HG02885 (cell line): ENCODE measurements around the gene DCXR.
"Not testable (repeated sequence)": the region's sequence is repeated elsewhere in the genome, so short reads cannot be mapped to it uniquely, and the experiment has no call there.

Experiments used
- ATAC-seq: cut with Tn5 transposase; IDR thresholded peaks from one replicate; pipeline ENCODE4 v1.9.1; 2021; ENCODE audit warnings: mild to moderate bottlenecking; ENCODE audit not compliant: unreplicated experiment, poor library complexity

Gene DCXR

DNA sequence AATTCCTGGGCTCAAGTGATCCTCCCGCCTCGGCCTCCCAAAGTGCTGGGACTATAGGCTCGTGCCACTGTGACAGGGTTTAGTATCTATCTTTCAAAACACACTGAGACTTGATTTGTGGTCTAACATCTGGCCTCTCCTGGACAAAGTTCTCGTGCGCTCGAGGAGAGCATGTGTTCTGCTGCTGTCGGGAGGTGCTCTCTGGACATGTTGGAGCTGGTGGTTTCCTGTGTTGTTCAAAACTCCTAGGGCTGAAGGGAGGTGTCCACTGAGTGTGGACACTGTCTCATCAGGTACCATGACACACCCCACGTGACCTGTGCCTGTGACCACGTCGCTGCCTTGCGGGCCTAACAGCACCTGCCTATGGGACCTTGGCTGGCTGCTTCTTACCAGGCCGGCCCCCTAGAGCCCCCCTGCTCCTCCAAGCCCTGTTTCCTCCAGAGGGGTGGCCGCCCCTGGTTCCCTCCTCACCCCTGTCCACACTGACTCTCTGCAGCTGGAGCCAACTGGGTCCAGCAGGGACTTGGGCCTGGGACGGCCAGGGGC lies 8.5 kb upstream of the DCXR start:
- no peak for ATAC-seq

DNA sequence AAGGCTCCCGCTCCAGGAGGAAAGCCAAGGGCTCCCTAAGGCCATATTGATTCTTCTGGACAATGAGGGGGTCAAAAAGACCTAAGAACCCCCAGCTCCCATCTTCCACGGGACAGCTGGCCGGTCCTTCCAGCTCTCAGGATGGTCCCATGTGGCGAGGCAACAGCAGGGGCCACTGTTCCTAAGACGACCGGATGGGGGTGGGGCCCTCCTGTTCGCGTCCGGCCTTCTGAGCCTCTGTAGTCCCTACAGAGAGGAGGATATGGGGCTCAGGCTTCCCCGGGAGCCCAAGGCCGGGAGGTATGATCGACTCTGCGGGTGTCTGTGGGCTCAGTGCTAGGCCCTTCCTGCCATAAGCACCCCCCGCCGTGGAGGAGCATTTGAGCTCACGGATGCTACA lies 6.0 kb upstream of the DCXR start:
- no peak for ATAC-seq

DNA sequence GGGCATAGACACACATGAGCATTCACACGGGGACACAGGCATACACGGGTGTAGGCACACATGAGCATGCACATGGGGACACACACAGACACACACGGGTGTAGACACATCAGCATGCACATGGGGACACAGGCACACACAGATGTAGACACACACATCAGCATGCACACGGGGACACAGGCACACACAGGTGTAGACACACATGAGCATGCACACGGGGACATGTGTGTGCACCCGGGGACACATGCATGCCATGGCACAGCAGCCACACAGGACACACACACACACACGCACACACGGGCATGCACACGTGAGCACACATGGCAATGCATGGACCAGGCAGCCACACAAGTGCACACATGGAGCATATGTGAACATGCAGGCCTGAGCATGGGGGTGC lies 5.2 kb upstream of the DCXR start:
- ATAC-seq, result no peak

DNA sequence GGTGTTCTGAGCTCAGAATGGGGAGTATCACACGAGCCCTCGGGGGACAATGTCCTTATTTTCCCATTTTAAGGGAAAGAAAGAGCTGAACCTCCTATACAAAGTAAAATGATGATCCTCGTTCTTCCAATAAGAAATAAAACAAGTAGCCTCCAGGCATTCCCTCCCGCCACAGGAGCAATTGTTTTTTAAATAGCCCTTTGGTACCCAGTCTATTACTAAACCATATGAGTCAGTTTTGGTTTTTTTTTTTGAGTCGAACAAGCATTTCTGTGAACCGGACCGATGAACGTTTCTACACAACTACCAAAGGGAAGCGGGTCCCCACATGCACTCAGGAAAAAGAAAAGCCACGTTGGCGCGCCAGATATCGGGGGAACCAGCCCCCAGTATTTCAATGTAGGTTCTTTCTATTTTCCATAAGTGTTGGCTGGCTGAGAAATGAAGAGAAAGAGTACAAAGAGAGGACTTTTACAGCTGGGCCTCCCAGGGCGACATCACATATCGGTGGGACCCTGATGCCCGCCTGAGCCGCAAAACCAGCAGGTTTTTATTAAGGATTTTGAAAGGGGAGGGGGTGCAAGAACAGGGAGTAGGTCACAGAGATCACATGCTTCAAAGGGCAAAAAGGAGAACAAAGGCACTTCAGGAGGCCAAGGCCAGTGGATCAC lies 3.8 kb upstream of the DCXR start:
- ATAC-seq, result no peak

DNA sequence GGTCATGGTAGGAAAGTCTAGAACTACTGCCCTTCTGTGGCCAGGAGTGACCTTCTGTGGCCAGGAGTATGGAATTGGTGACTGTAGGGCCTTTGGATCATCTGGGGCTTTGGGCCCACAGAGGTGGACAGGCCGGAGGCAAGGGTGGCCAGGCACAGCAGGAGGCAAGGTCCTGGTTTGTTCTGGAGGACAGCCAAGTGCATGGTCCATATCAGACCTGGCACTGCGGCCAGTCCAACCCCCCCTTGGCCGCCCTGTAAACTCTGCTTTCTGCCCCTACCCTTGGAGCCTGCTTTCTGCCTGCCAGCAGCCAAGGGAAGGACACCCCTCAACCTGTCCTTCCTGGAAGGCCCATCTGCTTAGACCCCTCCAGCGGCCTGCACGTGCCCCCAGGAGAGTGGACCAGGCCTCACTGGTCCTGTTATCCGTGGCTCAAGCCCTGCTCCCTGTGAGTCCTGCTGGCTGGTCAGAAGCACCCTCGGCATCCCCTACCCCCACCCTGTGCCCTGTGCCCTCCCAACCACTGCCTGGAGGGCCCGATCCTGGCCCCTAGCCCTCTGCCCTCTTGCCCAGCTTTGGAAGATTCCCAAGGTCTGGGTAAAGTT lies 2.3 kb upstream of the DCXR start:
- ATAC-seq, result no peak

DNA sequence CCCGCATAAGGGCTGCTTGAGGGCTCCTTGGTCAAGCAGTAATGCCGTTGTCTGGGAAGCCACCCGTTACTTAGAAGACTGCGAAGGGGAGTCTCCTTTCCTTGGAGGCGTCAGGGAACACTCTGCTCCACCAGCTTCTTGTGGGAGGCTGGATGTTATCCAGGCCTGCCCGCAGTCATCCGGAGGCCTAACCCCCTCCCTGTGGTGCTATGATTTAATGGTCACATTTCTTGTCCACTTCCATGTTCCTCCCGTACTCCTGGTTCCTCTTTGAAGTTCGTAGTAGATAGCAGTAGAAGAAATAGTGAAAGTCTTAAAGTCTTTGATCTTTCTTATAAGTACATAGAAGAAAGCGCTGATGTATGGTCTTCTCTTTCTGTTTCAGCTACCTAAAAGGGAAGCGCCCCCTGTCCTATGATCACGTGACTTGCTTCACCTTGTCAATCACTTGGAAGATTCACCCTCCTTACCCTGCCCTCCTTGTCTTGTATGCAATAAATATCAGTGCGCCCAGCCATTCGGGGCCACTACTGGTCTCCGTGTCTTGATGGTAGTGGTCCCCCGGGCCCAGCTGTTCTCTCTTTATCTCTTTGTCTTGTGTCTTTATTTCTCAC lies 1.4 kb upstream of the DCXR start:
- ATAC-seq, result not testable (repeated sequence)

DNA sequence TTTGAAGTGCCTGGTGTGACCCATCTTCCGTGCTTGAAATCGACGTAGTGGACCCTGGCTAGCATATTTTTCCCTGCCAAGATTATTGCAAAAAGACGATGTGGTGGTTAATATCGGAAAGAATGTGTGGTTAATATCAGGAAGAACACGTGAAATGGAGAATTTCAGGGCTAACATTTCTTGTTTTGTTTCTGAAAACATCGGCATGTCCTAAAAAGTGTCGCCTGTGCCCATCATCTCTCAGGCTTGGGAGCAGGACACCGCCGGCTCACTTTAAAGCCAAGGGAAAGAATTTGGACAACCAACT lies 345 bp upstream of the DCXR start:
- no peak for ATAC-seq

DNA sequence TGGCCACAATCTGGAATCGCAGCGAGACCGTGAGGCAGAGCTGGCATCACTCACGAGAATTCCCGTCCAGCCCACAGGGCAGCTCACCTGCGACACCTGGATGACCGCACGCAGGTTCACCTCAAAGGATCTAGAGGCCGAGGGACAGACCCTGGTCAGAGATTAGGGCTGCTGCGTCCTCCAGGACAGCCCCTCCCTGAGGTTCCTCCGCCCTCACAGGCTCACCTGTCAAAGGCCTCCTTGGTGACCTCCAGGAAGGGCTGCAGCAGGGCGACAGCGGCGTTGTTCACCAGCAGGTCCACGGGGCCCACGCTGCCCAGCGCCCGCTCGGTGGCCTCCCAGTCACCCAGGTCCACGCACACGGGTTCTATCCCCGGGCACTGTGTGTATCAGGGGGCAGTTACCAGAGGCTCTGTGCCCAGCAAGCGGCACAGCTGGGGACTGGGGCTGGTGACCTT lies 834 bp downstream of the DCXR start:
- ATAC-seq, result peak; percentile 2

DNA sequence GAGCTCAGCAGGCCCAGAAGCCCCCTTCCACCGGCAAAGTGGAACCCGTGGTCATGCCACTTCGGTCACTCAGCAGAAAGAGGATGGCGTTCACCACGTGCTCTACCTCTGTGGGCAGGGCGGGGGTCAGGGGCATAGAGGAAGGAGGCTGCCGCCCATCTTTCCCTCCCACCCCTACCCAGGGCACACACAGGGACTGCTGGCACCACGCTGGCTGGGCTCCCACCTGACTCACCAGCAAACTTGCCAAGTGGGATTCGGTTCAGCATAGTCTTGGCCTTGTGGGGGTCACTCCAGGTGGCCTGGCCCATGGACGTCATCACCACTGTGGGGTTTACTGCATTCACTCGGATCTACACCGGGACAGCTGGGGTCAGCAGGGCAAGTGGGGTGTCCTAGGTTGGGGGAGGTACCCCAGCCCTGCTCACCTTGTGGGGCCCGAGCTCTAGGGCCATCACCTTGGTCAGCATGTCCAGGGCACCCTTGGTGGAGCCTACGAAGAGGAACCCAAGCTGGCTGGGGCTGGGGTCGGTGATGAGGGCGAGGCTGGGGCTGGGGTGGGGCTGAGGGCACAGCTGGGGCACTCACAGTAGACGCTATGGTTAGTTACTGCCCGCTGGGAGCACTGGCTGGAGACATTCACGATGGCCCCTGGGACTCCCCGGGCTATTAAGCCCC lies 1.4 kb downstream of the DCXR start:
- no peak for ATAC-seq

DNA sequence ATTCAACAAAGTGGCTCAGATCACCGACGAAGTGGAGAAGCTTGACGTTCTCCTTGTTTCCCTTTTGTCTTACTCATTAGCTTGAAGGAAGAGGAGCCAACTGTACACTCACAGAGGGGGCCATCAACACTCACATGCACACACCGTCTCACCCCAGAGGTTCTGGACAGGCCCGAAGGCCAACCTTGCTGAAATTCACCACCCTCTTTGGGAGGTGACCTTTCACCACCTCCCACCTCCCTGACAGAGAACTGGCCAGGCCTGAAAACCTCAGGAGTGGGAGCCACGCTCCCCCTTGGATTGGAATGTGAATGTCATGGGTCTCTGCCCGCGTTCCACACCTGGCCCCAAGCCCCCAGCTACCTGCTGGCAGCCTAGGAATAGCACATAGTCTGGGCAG lies 2.0 kb downstream of the DCXR start:
- ATAC-seq, result no peak

DNA sequence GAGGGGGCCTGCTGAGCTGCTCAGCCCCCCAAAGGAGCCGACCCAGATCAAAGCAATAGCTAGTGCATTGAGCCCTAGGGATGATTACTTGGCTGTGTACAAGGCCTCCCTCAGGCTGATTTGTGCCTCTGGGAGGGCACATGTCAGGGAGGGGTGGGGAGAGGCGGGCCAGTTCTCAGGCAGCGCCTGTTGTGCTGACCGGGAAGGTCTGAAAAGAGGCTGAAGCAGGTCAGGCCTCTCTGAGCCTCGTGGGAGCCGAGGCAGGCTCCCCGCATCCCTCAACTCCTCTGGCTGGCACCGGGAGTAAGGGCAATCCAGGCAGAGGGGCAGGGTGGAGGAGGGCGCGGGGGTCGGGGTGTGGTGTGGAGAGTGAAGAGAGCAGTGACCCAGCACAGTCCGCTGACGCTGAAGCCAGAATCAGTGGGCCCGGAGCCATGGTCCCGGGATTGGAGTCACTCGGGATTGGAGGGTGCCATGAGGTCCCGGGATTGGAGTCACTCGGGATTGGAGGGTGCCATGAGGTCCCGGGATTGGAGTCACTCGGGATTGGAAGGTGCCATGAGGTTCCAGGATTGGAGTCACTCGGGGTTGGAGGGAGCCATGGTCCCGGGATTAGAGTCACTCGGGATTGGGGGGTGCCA lies 3.0 kb downstream of the DCXR start:
- ATAC-seq, result no peak

DNA sequence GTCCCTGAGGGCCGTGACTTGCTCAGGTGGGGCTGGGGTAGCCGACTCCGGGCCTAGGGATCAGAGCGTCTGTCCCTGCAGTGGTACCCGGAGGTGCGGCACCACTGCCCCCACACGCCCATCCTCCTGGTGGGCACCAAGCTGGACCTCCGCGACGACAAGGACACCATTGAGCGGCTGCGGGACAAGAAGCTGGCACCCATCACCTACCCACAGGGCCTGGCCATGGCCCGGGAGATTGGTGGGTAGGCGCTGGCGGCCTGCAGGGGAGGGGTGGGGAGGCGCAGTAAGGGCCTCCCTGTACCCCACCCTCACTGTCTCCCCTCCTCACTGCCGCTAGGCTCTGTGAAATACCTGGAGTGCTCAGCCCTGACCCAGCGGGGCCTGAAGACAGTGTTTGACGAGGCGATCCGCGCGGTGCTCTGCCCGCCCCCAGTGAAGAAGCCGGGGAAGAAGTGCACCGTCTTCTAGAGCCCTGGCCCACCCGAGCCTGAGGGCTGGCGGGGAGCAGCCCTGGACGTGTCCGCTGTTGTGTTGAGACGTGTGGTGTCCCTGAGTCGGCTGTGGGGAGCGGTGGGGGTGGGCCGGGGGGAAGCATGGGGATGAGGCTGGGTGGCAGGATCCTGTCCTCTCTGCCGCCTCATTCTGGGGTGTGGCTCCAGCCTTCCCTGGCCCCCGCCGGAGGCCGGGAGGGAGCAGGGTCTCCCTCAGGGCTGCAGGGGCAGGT lies 4.0 kb downstream of the DCXR start:
- no peak for ATAC-seq

DNA sequence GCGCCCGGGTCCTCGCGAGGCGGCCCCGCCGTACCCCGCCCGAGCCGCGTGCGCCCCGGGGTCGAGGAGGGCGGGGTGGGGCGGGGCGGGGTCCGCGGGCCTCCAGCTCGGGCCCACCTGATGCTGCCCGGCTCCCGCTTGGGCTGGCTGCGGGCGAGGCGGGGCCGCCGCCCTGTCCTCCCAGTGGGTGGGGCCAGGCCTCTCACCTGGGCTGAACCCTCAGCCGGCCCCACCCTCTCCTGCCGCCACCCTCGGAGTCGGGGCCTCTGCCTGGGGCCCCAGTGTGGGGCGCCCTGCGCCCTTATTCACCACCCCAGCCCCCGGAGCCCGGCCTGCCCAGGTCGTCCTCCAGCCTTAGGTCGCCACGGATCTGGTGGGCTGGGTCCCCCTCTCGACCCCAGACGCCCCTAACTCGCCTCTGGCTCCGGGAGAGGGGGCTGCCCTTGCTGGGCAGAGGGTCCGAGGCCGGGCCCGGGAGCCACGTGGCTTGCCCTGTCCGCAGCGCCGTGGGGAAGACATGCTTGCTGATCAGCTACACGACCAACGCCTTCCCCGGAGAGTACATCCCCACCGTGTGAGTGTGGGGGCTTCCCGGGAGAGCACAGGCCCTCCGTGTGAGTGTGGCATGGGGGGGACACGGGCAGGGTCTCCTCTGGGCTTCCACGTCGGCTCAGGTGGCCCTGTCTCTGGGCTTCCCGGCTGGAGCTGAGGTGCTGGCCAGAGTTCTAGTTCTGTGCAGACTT lies 5.4 kb downstream of the DCXR start:
- ATAC-seq, result no peak

DNA sequence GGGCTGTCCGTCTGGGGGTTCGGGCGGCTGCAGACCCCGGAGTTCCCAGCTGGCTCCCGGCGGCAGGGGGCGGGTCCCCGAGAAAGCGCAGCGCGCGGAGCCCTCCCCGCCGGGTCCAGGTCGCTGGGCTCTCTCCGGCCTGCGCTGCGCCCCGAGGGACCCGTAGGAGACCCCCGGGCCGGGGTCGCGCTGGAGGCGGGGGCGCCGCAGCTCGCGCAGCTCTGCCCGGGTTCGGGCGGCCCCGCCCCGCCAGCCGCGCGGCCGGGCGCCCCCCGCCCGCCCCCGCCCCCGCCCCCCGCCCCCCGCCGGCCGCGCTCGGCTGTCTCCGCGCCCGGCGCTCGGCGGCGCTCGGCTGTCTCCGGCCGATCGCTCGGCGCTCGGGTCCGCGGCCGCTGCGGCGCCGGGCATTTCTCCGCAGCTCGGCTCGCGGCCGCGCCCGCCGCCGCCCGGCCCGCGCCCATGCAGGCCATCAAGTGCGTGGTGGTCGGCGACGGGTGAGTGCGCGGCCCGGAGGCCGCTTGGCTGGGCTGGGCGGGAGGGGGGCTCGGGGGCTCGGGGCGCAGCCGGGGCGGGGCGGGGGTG lies 6.1 kb downstream of the DCXR start, which contains the start of gene RAC3:
TSS of gene RAC3 (plus strand) at position 376 of the 582 bp plus-strand sequence. CDS start at position 460, 84 bp downstream.
- peak; percentile 18 for ATAC-seq

DNA sequence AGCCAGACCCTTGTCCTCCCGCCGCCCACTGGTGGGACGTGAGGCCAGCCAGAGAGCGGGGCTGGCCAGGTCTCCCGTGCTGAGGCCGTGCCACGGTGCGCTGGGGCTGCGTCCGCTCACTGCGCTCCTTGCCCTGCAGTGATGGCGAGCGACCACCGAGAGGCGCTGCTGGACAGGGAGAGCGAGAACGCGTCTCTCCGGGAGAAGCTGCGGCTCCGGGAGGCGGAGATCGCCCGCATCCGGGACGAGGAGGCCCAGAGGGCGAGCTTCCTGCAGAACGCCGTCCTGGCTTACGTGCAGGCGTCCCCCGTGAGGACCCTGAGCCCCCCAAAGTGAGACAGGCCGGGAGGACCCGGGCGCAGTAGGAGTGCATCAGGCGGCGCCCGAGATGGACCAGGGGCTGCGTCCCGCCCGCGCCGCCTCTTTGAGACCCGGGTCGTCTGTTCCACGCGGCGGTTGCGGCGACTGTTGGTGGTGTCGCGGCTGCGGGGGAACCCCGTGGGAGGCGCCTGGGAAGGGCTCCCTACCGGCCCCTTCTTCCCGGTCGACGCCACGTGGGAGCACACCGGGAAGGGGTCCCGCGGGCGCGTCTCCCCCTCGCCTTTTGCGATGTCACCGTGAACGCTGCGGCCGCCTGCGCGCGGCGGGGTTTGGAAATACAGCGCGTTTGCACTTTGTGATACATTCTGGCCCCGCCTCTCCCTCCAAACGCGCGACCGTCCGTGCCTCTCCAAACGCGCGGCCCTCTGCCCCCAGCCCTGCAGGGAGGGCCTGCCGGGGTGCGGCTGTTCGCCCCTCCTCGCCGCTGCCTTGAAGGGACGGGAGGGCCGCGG lies 6.8 kb downstream of the DCXR start:
- ATAC-seq, result peak; percentile 65

DNA sequence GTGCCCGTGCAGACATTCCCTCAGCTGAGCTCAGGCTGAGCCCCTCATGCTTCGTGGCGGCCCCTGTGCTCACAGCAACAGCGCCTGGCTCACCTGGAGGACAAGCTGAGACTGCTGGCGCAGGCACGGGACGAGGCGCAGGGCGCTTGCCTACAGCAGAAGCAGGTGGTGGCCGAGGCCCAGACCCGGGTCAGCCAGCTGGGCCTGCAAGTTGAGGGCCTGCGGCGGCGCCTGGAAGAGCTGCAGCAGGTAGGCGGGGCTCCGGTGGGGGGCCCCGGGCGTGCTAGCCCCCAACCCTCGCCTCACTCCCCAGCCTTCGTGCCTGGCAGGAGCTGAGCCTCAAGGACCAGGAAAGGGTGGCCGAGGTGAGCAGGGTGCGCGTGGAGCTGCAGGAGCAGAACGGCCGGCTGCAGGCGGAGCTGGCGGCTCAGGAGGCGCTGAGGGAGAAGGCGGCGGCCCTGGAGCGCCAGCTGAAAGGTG lies 7.5 kb downstream of the DCXR start:
- ATAC-seq, result no peak

DNA sequence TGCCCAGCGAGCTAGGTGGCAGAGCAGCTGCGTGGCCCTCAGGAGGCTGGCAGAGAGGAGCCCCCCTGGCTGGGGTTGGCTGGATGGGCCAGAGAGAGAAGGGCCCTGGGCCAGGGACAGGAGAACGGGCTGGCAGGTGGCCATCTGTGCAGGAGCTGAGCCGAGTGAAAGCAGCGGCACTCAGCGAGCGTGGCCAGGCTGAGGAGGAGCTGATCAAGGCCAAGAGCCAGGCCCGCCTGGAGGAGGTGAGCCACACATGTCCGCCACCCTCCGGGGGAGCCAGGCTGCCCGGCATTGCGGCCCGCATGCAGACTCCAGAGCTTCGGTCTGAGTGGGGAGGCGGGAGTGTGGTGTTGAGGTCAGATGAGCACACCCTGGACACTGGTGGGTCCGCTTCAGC lies 8.1 kb downstream of the DCXR start:
- no peak for ATAC-seq

DNA sequence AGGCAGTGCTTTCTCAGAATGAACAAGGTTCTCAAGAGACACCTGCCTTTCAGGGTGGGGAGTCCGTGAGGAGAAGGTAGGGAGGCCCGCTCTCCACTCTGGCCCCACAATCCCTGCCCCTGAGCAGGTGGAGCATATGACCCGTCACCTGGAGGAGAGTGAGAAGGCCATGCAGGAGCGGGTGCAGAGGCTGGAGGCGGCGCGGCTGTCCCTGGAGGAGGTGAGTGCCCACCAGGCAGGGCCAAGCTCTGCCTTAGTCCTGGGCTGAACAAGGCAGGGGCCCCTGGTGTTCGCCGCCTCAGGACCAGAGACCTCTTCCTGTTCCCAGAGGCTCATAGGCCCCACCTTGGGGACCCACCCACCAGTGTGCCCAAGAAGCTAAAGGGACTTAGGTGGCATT lies 8.5 kb downstream of the DCXR start:
- no peak for ATAC-seq
